K562 (cell line): Measurements from ENCODE around the gene TMEM267. TPM values are rescaled to one million over a fixed set of nuclear protein-coding genes. Genes with fewer than 3 reads are reported as not detected.
A peak's percentile ranks its signal among the peaks of the same experiment; 100 is the strongest.

Experiments used
- ATAC-seq: fragments of 200-7000 bp; cut with Tn5 transposase; 3 replicates; pipeline ENCODE4 v1.9.1; 2020; ENCODE audit warnings: moderate library complexity
- BruUV-seq: library from RNA; stranded (reverse); fragments of 400-500 nt; replicated peaks from 2 replicates; lab custom pipeline; 2021; lab: Mats Ljungman, UMichigan
- CTCF ChIA-PET: fragments of 300-600 bp; formaldehyde crosslinking; extraction: SDS; loops from one replicate; lab custom pipeline; 2021; ENCODE audit warnings: low intra/inter-chr PET ratio; lab: Yijun Ruan, JAX
- POLR2A ChIA-PET: fragments of 300-600, 350-650 bp; sonication (Branson Sonifier 250); formaldehyde crosslinking; extraction: SDS; loops from one replicate; lab custom pipeline; 2021; ENCODE audit warnings: antibody characterized with exemption, inconsistent platforms; lab: Yijun Ruan, JAX
- DNase-seq, 4 experiments: peaks; one replicate each; pipeline versions ENCODE4 v3.0.0 to v3.0.0-alpha.2; 2011 to 2018; ENCODE audit warnings: low spot score in 3 of 4, mixed read lengths in 3 of 4; ENCODE audit errors: extremely low read depth in 1 of 4
- FAIRE-seq: peaks from 2 replicates; lab custom pipeline; 2011; peaks lifted over from hg19 to GRCh38; lab: Jason Lieb, UNC
- H2AFZ ChIP-seq: 2 replicates; pipeline ENCODE4 v1.6.0; 2011; ENCODE audit warnings: low read depth, low read length, control low read depth, inconsistent platforms
- H3K27ac ChIP-seq: fragments of 200-600 bp; 3 replicates; pipeline ENCODE4 v1.8.0; 2011; ENCODE audit warnings: low read depth, mild to moderate bottlenecking, control low read depth, inconsistent platforms, low read length, moderate library complexity, mixed read lengths; ENCODE audit errors: extremely low read depth
- H3K27me3 ChIP-seq, 2 experiments: fragments of 300-600 bp in 1 of 2; 2 replicates in 1 of 2; 3 replicates in 1 of 2; pipeline versions ENCODE4 v1.6.0 to v1.8.0; 2011; ENCODE audit warnings: inconsistent platforms in 2 of 2, low read length in 2 of 2, mild to moderate bottlenecking in 1 of 2, mixed read lengths in 1 of 2, moderate library complexity in 1 of 2; ENCODE audit not compliant: control insufficient read depth in 2 of 2, insufficient read depth in 2 of 2
- H3K36me3 ChIP-seq: fragments of 300-600 bp; 3 replicates; pipeline ENCODE4 v1.8.0; 2011; ENCODE audit warnings: mild to moderate bottlenecking, low read length, inconsistent platforms; ENCODE audit not compliant: control insufficient read depth, insufficient read depth
- H3K4me1 ChIP-seq, 2 experiments: fragments of 200-600 bp in 1 of 2; replicated peaks in 1 of 2; 2 replicates in 1 of 2; 3 replicates in 1 of 2; pipeline versions ENCODE4 v1.5.1 to v1.8.0; 2011; ENCODE audit warnings: inconsistent platforms in 2 of 2, low read length in 2 of 2, mild to moderate bottlenecking in 1 of 2, mixed read lengths in 1 of 2, moderate library complexity in 1 of 2; ENCODE audit not compliant: control insufficient read depth in 2 of 2, insufficient read depth in 2 of 2
- H3K4me2 ChIP-seq: 2 replicates; pipeline ENCODE4 v1.6.1; 2011; ENCODE audit warnings: low read length, control low read depth, inconsistent platforms, mixed read lengths; ENCODE audit not compliant: insufficient read depth
- H3K4me3 ChIP-seq: fragments of 200-600 bp; sonication (generic), shearing (Covaris generic); 2 replicates; pipeline ENCODE4 v1.5.1; 2016; ENCODE audit warnings: control low read depth, inconsistent platforms
- H3K79me2 ChIP-seq: fragments of 200-600 bp; 3 replicates; pipeline ENCODE4 v1.8.0; 2011; ENCODE audit warnings: low read length, inconsistent platforms; ENCODE audit not compliant: control insufficient read depth, insufficient read depth
- H3K9ac ChIP-seq, 2 experiments: 2 replicates each; pipeline versions ENCODE4 v1.6.0 to v1.6.1; 2011; ENCODE audit warnings: low read depth in 2 of 2, low read length in 2 of 2, control low read depth in 1 of 2, inconsistent platforms in 1 of 2, mild to moderate bottlenecking in 1 of 2, mixed read lengths in 1 of 2; ENCODE audit not compliant: insufficient read depth in 1 of 2
- H3K9me1 ChIP-seq: one replicate; pipeline ENCODE4 v1.6.0; 2011; ENCODE audit warnings: inconsistent platforms, mild to moderate bottlenecking, low read length, moderate library complexity; ENCODE audit not compliant: control insufficient read depth, insufficient read depth
- H3K9me3 ChIP-seq: replicated peaks from 2 replicates; pipeline ENCODE4 v1.5.1; 2011; ENCODE audit warnings: low read depth, low read length, inconsistent platforms; ENCODE audit not compliant: control insufficient read depth, insufficient read depth
- H4K20me1 ChIP-seq: replicated peaks from 2 replicates; pipeline ENCODE4 v1.6.1; 2011; ENCODE audit warnings: low read length, inconsistent platforms, mixed read lengths; ENCODE audit not compliant: control insufficient read depth, insufficient read depth
- BRD4 ChIP-seq: fragments of 200-600 bp; sonication (generic); IDR thresholded peaks from 2 replicates; pipeline ENCODE4 v1.6.1; 2017; ENCODE audit warnings: inconsistent platforms
- ELF4 ChIP-seq: fragments of 450-650 bp; formaldehyde crosslinking; IDR thresholded peaks from 2 replicates; pipeline ENCODE4 v1.4.0; 2022; ENCODE audit warnings: missing genetic modification characterization
- HIVEP1 ChIP-seq: fragments of 250-450 bp; sonication (Bioruptor Pico); IDR thresholded peaks from 2 replicates; pipeline ENCODE4 v1.4.0; 2020; ENCODE audit warnings: mild to moderate bottlenecking
- HNRNPK ChIP-seq: fragments of 200-400 bp; formaldehyde crosslinking; IDR thresholded peaks from one replicate; pipeline ENCODE4 v1.6.1; 2018; ENCODE audit warnings: mild to moderate bottlenecking, low read depth, low read length; ENCODE audit not compliant: poor library complexity, severe bottlenecking
- KHSRP ChIP-seq: fragments of 450-650 bp; IDR thresholded peaks from 2 replicates; pipeline ENCODE4 v1.6.1; 2017
- NFIC ChIP-seq: fragments of 450-650 bp; IDR thresholded peaks from 2 replicates; pipeline ENCODE4 v1.6.1; 2017; ENCODE audit warnings: mild to moderate bottlenecking, inconsistent platforms
- OTX1 ChIP-seq: fragments of 450-650 bp; formaldehyde crosslinking; IDR thresholded peaks from 2 replicates; pipeline ENCODE4 v1.4.0; 2022; ENCODE audit warnings: mild to moderate bottlenecking
- PHTF2 ChIP-seq: fragments of 250-450 bp; sonication (Bioruptor Pico); IDR thresholded peaks from 2 replicates; pipeline ENCODE4 v1.5.0; 2021; ENCODE audit warnings: mild to moderate bottlenecking
- POU5F1 ChIP-seq: fragments of 150-350 bp; IDR thresholded peaks from 2 replicates; pipeline ENCODE4 v1.6.1; 2014; ENCODE audit warnings: borderline replicate concordance, low read length, low read depth, mild to moderate bottlenecking; ENCODE audit not compliant: partially characterized antibody
- RCOR1 ChIP-seq, 2 experiments: IDR thresholded peaks; 2 replicates each; pipeline ENCODE4 v1.6.1; 2012; ENCODE audit warnings: low read depth in 2 of 2, low read length in 2 of 2, borderline replicate concordance in 1 of 2, improper control_type of control experiment in 1 of 2
- SMAD2 ChIP-seq: fragments of 150-350 bp; IDR thresholded peaks from 2 replicates; pipeline ENCODE4 v1.6.1; 2014; ENCODE audit warnings: low read depth, mild to moderate bottlenecking, low read length
- TBP ChIP-seq: optimal IDR thresholded peaks from 2 replicates; pipeline ENCODE3; 2011; ENCODE audit warnings: low read depth, low read length, improper control_type of control experiment
- THRAP3 ChIP-seq: fragments of 450-650 bp; IDR thresholded peaks from 2 replicates; pipeline ENCODE4 v1.6.1; 2016; ENCODE audit warnings: mild to moderate bottlenecking, inconsistent platforms, borderline replicate concordance
- whole genome bisulfite sequencing: fragments of 100-300 bp; shearing (Covaris generic); methylation state at CpG from one replicate; pipeline ENCODE4 v1.1.6; 2016; ENCODE audit warnings: low coverage, mixed read lengths; ENCODE audit not compliant: insufficient coverage; ENCODE audit errors: missing lambda C conversion rate; 5-methylcytosine and 5-hydroxymethylcytosine counted together
- in situ Hi-C: fragments of 300-500 bp; cut with MboI; formaldehyde crosslinking; loops from 4 replicates; pipeline ENCODE4 v1.15.0; 2018; ENCODE audit warnings: inconsistent platforms, mixed read lengths
- intact Hi-C: fragments of 100-400 bp; cut with micrococcal nuclease; formaldehyde crosslinking; loops from 2 replicates; pipeline ENCODE4 v1.14.2; 2022
- polyA plus RNA-seq, 8 experiments: library from polyadenylated mRNA; depleted of rRNA in 4 of 8; stranded (reverse) in 5 of 8; unstranded in 3 of 8; fragments of >200 nt; fragmentation: Nextera tagmentation in 2 of 8; fragmentation: Illumina TruSeq in 1 of 8; extraction: Ambion mirVana in 2 of 8; extraction: Trizol in 1 of 8; gene quantifications; 2 replicates each; pipeline versions ENCODE4 v1.2.1 to v1.2.3, GENCODE V29; 2011 to 2014; ENCODE audit warnings: inconsistent platforms in 1 of 8, missing spikeins in 1 of 8
- total RNA-seq, 7 experiments: library from RNA; depleted of rRNA in 6 of 7; stranded (reverse); fragments of >200 nt in 6 of 7; fragmentation: Illumina TruSeq in 2 of 7; extraction: Trizol in 2 of 7; gene quantifications; 2 replicates each; pipeline versions ENCODE4 v1.2.1 to v1.2.3, GENCODE V29; 2011 to 2021; ENCODE audit warnings: low replicate concordance in 1 of 7
- TF ChIP-seq, protein P1 (sequence below): sonication (generic); formaldehyde crosslinking; IDR thresholded peaks from 2 replicates; pipeline ENCODE4 v1.8.0; 2022; ENCODE audit warnings: mild to moderate bottlenecking, missing genetic modification reagents, borderline replicate concordance
- TF ChIP-seq, protein P2 (sequence below): fragments of 450-650 bp; IDR thresholded peaks from 2 replicates; pipeline ENCODE4 v1.6.1; 2017; ENCODE audit warnings: antibody characterized with exemption
- TF ChIP-seq, protein P3 (sequence below), 2 experiments: fragments of 250-450 bp in 1 of 2; fragments of 450-650 bp in 1 of 2; sonication (Bioruptor Pico) in 1 of 2; IDR thresholded peaks; 2 replicates each; pipeline versions ENCODE4 v1.6.1 to v1.8.0; 2016 to 2021; ENCODE audit warnings: mild to moderate bottlenecking in 2 of 2, moderate library complexity in 2 of 2, missing compliant biosample characterization in 1 of 2, missing genetic modification characterization in 1 of 2
- TF ChIP-seq, protein P4 (sequence below): fragments of 250-450 bp; sonication (Bioruptor Pico); IDR thresholded peaks from 2 replicates; pipeline ENCODE4 v1.5.0; 2022; ENCODE audit warnings: mild to moderate bottlenecking

Gene TMEM267
- total and polyA plus RNA-seq, 9 of the 15 experiments (the other 6 are each of a cell fraction or from before 2014, with no cell fraction given): 8.1 to 61.1 (median 17.8) TPM

DNA sequence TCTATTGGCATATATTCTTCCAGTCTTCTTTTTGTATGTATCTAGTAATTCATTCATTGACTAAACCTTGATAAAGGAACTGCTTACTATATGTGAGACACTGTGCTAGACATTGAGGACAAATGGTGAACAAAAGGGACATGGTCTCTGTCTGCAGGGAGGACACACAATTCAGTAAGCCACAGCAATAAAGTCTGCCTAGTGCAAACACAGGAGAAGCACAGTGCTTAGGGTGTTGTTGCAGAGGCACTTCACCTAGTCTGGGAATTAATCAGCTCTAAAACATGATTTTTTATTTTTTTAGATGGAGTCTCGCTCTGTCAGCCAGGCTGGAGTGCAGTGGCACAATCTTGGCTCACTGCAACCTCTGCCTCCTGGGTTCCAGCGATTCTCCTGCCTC lies 65.1 kb downstream of the TMEM267 start:
- H2AFZ ChIP-seq: 0 out of 2 replicates have a peak overlapping the region, but pooled peaks have one; percentile 29
- ATAC-seq (no peak), FAIRE-seq (no peak), DNase-seq (no peak)
- no peak overlapping the region for H3K9ac ChIP-seq
- H3K4me2 ChIP-seq: no peak overlapping the region
- no peaks in the 10 kb centered on the region for H3K9me3 ChIP-seq
- H3K36me3 ChIP-seq: no peaks in the 10 kb centered on the region
- H3K9me1 ChIP-seq: peaks cover 5% of the 10 kb centered on the region
- in situ Hi-C loops: no loop called here
- no peak overlapping the region for H3K4me3 ChIP-seq
- no peaks in the 10 kb centered on the region for H3K79me2 ChIP-seq
- 83% methylated on average over 2 of the region's 2 CpGs for WGBS
- H3K4me1 ChIP-seq: peaks cover 14 to 20% of the 10 kb centered on the region in 2 experiments
- H4K20me1 ChIP-seq: no peaks in the 10 kb centered on the region
- H3K27ac ChIP-seq: no peak overlapping the region
- no TSS peak for BruUV-seq
- ChIA-PET POLR2A (interaction anchor here (1.0 kb wide), 1 partner anchor 66 kb away, joined by 5 read pairs; the partner anchor contains the start of gene TMEM267), CTCF (interaction anchor here (0.6 kb wide), 1 partner anchor 292 kb away, joined by 3 read pairs; no protein-coding TSS in a partner anchor)
- no peaks in the 10 kb centered on the region for H3K27me3 ChIP-seq
- intact Hi-C loops: loop anchor here (5.0 kb wide), 1 partner anchor 64 kb away; the partner anchor contains the start of gene TMEM267
- TF ChIP-seq KHSRP (no peak), SMAD2 (no peak), ELF4 (CRISPR knock-in tag) (no peak), OTX1 (CRISPR knock-in tag) (no peak), TBP (no peak), POU5F1 (no peak), BRD4 (no peak), HIVEP1 (CRISPR knock-in tag) (no peak), PHTF2 (CRISPR knock-in tag) (no peak), THRAP3 (no peak), HNRNPK (no peak), NFIC (no peak), RCOR1 (IDR thresholded peaks at IDR 0.05; ENCODE audit: borderline replicate concordance in 1 of 2, low read depth in 2 of 2, low read length in 2 of 2) (no peak)
- TF ChIP-seq, protein P1, sequence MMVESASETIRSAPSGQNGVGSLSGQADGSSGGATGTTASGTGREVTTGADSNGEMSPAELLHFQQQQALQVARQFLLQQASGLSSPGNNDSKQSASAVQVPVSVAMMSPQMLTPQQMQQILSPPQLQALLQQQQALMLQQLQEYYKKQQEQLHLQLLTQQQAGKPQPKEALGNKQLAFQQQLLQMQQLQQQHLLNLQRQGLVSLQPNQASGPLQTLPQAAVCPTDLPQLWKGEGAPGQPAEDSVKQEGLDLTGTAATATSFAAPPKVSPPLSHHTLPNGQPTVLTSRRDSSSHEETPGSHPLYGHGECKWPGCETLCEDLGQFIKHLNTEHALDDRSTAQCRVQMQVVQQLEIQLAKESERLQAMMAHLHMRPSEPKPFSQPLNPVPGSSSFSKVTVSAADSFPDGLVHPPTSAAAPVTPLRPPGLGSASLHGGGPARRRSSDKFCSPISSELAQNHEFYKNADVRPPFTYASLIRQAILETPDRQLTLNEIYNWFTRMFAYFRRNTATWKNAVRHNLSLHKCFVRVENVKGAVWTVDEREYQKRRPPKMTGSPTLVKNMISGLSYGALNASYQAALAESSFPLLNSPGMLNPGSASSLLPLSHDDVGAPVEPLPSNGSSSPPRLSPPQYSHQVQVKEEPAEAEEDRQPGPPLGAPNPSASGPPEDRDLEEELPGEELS: no peak
- TF ChIP-seq, protein P2, sequence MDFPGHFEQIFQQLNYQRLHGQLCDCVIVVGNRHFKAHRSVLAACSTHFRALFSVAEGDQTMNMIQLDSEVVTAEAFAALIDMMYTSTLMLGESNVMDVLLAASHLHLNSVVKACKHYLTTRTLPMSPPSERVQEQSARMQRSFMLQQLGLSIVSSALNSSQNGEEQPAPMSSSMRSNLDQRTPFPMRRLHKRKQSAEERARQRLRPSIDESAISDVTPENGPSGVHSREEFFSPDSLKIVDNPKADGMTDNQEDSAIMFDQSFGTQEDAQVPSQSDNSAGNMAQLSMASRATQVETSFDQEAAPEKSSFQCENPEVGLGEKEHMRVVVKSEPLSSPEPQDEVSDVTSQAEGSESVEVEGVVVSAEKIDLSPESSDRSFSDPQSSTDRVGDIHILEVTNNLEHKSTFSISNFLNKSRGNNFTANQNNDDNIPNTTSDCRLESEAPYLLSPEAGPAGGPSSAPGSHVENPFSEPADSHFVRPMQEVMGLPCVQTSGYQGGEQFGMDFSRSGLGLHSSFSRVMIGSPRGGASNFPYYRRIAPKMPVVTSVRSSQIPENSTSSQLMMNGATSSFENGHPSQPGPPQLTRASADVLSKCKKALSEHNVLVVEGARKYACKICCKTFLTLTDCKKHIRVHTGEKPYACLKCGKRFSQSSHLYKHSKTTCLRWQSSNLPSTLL: no peak
- TF ChIP-seq, protein P3, sequence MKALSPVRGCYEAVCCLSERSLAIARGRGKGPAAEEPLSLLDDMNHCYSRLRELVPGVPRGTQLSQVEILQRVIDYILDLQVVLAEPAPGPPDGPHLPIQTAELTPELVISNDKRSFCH (CRISPR knock-in tag; IDR thresholded peaks at IDR 0.05): no peak
- TF ChIP-seq, protein P3 (tag; IDR thresholded peaks at IDR 0.05): no peak
- TF ChIP-seq, protein P4, sequence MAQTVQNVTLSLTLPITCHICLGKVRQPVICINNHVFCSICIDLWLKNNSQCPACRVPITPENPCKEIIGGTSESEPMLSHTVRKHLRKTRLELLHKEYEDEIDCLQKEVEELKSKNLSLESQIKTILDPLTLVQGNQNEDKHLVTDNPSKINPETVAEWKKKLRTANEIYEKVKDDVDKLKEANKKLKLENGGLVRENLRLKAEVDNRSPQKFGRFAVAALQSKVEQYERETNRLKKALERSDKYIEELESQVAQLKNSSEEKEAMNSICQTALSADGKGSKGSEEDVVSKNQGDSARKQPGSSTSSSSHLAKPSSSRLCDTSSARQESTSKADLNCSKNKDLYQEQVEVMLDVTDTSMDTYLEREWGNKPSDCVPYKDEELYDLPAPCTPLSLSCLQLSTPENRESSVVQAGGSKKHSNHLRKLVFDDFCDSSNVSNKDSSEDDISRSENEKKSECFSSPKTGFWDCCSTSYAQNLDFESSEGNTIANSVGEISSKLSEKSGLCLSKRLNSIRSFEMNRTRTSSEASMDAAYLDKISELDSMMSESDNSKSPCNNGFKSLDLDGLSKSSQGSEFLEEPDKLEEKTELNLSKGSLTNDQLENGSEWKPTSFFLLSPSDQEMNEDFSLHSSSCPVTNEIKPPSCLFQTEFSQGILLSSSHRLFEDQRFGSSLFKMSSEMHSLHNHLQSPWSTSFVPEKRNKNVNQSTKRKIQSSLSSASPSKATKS (CRISPR knock-in tag): no peak
